Stimulated activated CD4-positive, alpha-beta T cell treated with anti-CD3 and anti-CD28 coated beads, Interleukin-4, amount 100 ng/mL, for 48 hours (primary cell): Measurements from ENCODE around the gene TTN.

Source experiments
- DNase-seq, 2 donors: peaks; one replicate each; pipeline ENCODE4 v3.0.0-alpha.2; 2020; ENCODE audit warnings: low read depth in 2 of 2

The TTN gene

GRCh38 chr2:178734518-178734917, 72.7 kb downstream of the TTN start:
- no peak for DNase-seq

DNA sequence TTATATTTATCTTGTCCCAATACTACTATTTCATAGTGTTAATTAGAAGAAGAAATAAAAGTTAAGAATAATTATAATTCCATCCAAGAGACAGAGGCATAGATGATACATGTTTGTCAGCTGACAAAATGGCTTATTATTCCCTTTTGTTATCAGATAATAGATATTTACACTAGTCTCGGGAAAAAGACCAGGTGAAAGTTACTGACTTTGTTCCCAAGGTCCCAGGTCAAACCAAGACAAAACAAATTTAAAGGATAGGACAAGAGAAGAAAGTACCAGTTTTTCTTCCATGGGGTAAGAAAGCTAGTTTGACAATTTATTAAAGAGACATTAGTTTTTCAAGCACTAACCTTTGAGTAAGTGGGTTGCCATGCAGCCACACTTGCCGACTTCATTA, 73.2 kb downstream of the TTN start:
- DNase-seq, result no peak

DNA sequence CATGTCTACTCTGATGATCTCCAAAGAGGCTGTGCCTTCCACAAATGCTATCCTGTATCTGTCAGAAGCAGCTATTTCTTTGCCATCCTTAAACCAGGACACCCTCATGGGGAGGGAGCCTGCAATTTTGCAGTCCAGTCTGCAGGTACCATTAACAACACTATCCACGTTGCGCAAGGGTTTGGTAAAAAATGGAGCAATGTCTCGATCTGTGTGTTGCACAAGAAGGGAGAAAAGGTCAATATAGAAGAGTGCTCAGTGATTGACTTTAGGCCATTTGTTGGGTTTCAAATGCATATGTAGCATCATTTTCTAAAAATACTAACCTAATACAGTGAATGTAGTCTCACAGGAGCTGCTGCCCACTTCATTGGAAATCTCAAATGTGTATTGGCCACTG, 74.3 kb downstream of the TTN start:
- no peak for DNase-seq

GRCh38 chr2:178731300-178731699, 75.9 kb downstream of the TTN start:
- DNase-seq, result no peak

- DNase-seq, result no peak
Measured at GRCh38 chr2:178730049-178730448, 77.2 kb downstream of the TTN start.

GRCh38 chr2:178723786-178724346, 83.4 kb downstream of the TTN start:
- no peak for DNase-seq

- no peak for DNase-seq
Measured at GRCh38 chr2:178722296-178722695, 84.9 kb downstream of the TTN start.

DNA sequence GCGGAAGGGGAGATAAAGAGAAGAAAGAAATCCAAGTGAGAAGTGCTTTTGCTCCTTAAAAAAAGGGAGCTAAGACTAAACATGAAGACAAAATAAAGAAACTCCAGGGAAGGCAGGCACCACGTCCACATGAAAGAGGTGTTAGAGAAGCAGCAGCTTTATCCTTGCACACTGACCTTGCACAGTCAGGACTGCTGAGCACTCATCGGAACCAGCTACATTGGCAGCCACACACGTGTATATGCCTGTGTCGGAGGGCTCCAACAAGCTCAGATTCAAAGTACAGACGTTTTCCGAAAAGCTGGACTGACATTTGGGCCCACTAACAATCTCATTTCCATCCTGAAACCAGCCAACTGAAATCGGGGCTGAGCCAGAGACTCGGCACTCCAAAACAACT, 88.2 kb downstream of the TTN start:
- no peak for DNase-seq

DNA sequence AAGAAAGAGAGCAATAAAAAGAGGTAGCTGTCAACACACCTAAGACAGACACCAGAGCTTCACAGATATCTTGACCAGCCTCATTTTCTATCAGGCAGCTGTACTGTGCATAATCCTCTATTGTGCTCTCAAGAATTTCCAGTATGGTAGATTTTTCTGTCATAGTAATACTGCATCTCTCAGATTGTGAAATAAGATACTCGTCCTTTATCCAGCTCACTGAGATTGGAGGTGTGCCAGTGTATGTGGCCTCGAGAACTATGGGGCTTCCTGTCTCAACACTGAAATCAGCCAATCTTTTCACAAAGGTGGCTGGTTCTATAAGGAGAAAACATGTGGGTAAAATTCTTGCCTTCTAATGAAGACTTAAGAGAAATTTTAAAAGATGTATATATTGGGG, 88.9 kb downstream of the TTN start:
- no peak for DNase-seq

- no peak for DNase-seq
Measured at GRCh38 chr2:178716394-178716793, 90.8 kb downstream of the TTN start.

- DNase-seq, result no peak
Measured at GRCh38 chr2:178715366-178715765, 91.9 kb downstream of the TTN start.

DNA sequence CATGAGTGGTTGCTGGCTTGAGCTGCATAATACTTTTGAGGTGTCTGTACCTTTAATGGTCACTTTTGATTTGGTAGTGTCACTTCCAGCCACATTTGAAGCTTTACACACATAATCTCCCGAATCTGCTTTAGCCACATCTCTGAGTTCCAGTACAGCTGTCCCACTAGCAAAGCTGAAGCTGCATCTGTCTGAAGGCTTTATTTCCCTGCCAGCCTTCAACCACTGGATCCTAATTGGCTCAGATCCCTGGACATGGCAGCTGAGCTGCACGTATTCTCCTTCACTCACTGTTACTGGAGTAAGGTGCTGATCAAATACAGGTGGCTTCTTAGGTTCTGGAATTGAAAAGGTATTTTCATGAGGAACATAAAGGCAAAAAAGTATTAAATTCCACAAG, 99.7 kb downstream of the TTN start:
- no peak for DNase-seq

- DNase-seq, result no peak
Measured at GRCh38 chr2:178704876-178705275, 102.3 kb downstream of the TTN start.

- no peak for DNase-seq
Measured at GRCh38 chr2:178702361-178702760, 104.9 kb downstream of the TTN start.

DNA sequence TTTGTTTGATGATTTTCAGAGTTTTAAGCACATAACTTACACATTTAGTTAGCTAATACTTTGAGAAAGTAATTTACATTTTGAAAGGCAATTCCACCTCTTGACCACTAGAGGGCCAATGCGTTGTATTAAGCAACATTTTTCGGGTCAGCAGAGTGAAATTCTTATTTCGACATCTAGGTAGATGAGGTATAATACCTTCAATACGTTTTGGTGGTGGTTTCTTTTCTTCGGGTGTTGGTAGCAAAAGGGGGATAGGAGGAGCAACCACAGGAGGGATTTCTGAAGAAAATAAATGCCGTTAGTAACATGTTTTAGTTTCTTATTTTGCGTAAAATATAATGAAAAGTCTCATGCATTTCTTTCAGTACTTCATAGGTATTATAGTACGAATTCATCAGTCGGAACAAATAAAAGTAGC, 106.3 kb downstream of the TTN start:
- DNase-seq, result no peak

DNA sequence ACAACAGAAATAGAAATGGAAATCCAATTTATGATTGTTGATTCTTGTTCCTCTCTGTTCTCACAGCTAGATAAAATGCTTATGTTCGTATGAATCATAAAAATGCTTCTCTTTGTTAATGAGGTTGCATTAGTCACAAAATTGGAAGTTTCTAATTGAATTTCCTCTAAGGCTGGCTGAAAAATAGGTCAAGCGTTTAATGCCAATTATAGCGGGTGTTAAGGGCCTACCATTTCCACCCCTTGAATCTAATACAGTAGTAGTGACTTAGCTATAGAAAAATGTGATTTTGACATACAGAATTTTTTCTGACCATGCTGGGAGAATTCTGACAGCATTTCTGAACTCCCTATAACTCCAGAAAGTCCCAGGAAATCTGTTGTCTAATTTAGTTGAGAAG, 107.1 kb downstream of the TTN start:
- DNase-seq, result no peak

DNA sequence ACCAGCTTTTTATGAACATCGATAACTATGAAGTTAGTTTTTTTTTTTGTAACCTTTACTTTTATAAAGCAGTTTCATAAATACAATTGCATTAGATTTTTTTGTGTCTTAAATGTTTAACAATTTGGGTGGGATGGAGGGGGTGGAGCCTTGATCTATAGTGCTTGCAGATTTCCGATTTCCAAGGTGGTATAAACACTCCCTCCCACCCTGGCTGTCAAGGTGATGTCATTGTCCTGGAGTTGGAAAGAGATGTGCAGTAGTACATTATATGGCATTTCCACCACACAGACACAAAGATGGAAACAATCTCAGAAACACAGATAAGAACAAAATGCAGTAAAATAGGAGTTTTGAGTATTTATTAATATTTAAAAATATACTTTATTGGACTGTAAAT, 114.4 kb downstream of the TTN start:
- DNase-seq, result no peak

GRCh38 chr2:178689808-178690207, 117.4 kb downstream of the TTN start:
- no peak for DNase-seq

- DNase-seq, result no peak
Measured at GRCh38 chr2:178683877-178684276, 123.3 kb downstream of the TTN start.

- no peak for DNase-seq
Measured at GRCh38 chr2:178681081-178681480, 126.1 kb downstream of the TTN start.

DNA sequence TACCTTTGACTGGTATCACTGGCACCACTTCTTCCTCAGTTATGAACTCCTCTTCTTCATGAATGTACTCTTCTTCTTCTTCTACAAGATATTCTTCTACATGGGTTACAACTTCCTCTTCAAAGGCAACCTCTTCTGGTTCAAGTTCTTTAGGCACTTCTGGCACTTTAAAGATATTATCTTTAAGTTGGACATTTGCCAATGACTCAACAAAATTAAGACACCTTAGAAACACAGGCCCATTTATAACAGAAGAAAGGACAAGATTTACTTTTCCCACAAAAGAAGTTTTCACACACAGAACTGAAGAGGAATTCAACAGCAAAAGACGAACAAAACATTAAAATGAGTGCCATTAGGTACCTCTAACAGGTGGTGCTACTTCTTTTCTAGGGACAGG, 127.3 kb downstream of the TTN start:
- DNase-seq, result no peak

- no peak for DNase-seq
Measured at GRCh38 chr2:178677599-178677998, 129.6 kb downstream of the TTN start.

GRCh38 chr2:178676046-178676445, 131.2 kb downstream of the TTN start:
- no peak for DNase-seq

GRCh38 chr2:178674122-178674521, 133.1 kb downstream of the TTN start:
- no peak for DNase-seq

DNA sequence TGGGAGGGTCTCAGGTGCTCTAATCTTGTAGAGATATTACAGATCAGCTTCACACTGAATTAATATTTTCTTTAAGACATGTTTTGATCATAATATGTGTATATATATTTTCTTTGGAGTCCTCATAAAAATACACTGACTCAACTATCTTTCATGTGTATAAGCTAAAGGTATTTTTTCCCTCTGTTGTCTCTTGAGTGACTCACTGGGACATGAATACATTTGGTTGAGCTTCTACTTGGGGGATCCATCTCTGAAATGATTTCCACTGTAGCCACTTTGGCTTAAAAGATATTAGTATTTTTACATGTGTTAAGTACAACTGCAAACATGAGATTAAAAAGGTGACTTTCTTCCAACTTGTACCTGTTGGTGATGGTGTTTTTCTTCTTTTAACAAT, 140.8 kb downstream of the TTN start:
- DNase-seq, result no peak
